ENCODE results near the gene CACNA2D2. TPM values are rescaled to one million over a fixed set of nuclear protein-coding genes. Genes with fewer than 3 reads are reported as not detected.

CACNA2D2 gene
- total RNA-seq, 1 donor from 2014 or later, result 5.0 TPM

GRCh38 chr3:50316657-50317242 lies 186.7 kb downstream of the CACNA2D2 start:
- peaks cover 3% of the 10 kb centered on the region for H3K9me3 Mint-ChIP-seq (ENCODE audit: unreplicated experiment)
- H3K4me3 Mint-ChIP-seq (ENCODE audit: unreplicated experiment), result no peak overlapping the region
- no peak for DNase-seq
- H3K27me3 Mint-ChIP-seq (ENCODE audit: unreplicated experiment), result peaks cover 16% of the 10 kb centered on the region
- TF ChIP-seq, protein P1, sequence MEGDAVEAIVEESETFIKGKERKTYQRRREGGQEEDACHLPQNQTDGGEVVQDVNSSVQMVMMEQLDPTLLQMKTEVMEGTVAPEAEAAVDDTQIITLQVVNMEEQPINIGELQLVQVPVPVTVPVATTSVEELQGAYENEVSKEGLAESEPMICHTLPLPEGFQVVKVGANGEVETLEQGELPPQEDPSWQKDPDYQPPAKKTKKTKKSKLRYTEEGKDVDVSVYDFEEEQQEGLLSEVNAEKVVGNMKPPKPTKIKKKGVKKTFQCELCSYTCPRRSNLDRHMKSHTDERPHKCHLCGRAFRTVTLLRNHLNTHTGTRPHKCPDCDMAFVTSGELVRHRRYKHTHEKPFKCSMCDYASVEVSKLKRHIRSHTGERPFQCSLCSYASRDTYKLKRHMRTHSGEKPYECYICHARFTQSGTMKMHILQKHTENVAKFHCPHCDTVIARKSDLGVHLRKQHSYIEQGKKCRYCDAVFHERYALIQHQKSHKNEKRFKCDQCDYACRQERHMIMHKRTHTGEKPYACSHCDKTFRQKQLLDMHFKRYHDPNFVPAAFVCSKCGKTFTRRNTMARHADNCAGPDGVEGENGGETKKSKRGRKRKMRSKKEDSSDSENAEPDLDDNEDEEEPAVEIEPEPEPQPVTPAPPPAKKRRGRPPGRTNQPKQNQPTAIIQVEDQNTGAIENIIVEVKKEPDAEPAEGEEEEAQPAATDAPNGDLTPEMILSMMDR (IDR thresholded peaks at IDR 0.05; ENCODE audit: partially characterized antibody, unreplicated experiment), result no peak
- peaks cover 6% of the 10 kb centered on the region for H3K36me3 Mint-ChIP-seq (ENCODE audit: unreplicated experiment)
- H3K4me1 Mint-ChIP-seq (ENCODE audit: low read depth, unreplicated experiment), result peaks cover 12% of the 10 kb centered on the region
- no peak overlapping the region for H3K27ac Mint-ChIP-seq (ENCODE audit: unreplicated experiment)

DNA sequence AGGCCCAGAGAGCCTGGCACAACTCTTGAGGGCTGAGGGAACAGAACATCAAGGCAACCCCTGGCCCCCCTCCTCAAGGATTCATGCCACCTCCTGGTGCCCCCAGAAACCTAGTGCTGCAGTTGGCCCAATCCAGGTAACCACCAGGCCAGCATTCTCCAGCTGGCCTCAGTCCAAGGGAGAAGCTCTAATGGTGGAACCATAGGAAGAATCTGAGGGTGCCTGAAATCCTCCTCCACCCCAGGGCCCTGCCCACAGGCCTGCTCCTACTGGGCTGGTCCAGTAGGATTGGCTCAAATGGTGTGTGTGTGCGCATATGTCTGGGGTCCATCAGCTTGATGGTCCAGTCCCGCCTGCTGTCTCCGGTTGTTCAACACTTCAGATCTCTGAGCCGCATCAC lies 188.6 kb downstream of the CACNA2D2 start:
- Mint-ChIP-seq H3K27me3 (ENCODE audit: unreplicated experiment) (peaks cover 9% of the 10 kb centered on the region), H3K36me3 (ENCODE audit: unreplicated experiment) (peaks cover 8% of the 10 kb centered on the region), H3K9me3 (ENCODE audit: unreplicated experiment) (peaks cover 3% of the 10 kb centered on the region), H3K4me1 (ENCODE audit: low read depth, unreplicated experiment) (peaks cover 5% of the 10 kb centered on the region), H3K4me3 (ENCODE audit: unreplicated experiment) (no peak overlapping the region), H3K27ac (ENCODE audit: unreplicated experiment) (no peak overlapping the region)
- TF ChIP-seq, protein P1 (IDR thresholded peaks at IDR 0.05; ENCODE audit: partially characterized antibody, unreplicated experiment), result no peak
- no peak for DNase-seq

DNA sequence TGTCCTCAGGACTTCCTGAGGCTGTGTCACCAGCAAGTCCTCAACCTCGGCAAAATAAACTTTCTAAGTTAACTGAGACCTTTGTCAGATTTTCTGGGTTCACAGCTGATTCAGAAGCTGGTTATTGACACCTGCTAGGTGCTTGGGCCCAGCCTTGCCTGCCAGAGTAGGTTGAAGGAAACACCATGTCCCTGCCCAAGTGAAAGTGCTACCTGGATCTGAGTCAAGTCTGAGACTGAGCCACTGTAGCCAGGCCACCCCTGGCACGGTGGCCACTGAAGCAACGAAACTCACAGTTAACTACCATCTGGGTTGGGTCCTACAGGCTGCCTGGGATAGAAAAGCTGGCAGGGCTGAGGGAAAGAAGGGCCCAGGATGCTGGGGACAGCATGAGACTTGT lies 189.1 kb downstream of the CACNA2D2 start:
- TF ChIP-seq, protein P1 (IDR thresholded peaks at IDR 0.05; ENCODE audit: partially characterized antibody, unreplicated experiment), result no peak
- Mint-ChIP-seq H3K9me3 (ENCODE audit: unreplicated experiment) (peaks cover 3% of the 10 kb centered on the region), H3K36me3 (ENCODE audit: unreplicated experiment) (peaks cover 12% of the 10 kb centered on the region), H3K27ac (ENCODE audit: unreplicated experiment) (no peak overlapping the region), H3K4me3 (ENCODE audit: unreplicated experiment) (no peak overlapping the region), H3K4me1 (ENCODE audit: low read depth, unreplicated experiment) (peaks cover 5% of the 10 kb centered on the region), H3K27me3 (ENCODE audit: unreplicated experiment) (peaks cover 9% of the 10 kb centered on the region)
- DNase-seq, result no peak

Other genes starting within 250 kb of the CACNA2D2 start
- 5.4 TPM for gene SEMA3B, start 234.5 kb downstream of the CACNA2D2 start, total RNA-seq (ENCODE audit: unreplicated experiment)
- gene LSMEM2, start 224.5 kb downstream of the CACNA2D2 start, total RNA-seq (ENCODE audit: unreplicated experiment), result not detected
- gene IFRD2, start 211.2 kb downstream of the CACNA2D2 start, total RNA-seq (ENCODE audit: unreplicated experiment), result 38.2 TPM
- gene HYAL3, start 204.2 kb downstream of the CACNA2D2 start, total RNA-seq (ENCODE audit: unreplicated experiment), result 6.9 TPM
- 13.3 TPM for gene NAA80, start 204.2 kb downstream of the CACNA2D2 start, total RNA-seq (ENCODE audit: unreplicated experiment)
- 0.96 TPM for gene HYAL1, start 200.1 kb downstream of the CACNA2D2 start, total RNA-seq (ENCODE audit: unreplicated experiment)
- gene HYAL2, start 180.9 kb downstream of the CACNA2D2 start, total RNA-seq (ENCODE audit: unreplicated experiment), result 48.4 TPM
- gene TUSC2, start 175.4 kb downstream of the CACNA2D2 start, total RNA-seq (ENCODE audit: unreplicated experiment), result 30.8 TPM
- 27.8 TPM for gene RASSF1, start 162.8 kb downstream of the CACNA2D2 start, total RNA-seq (ENCODE audit: unreplicated experiment)
- 1.3 TPM for gene ZMYND10, start 157.9 kb downstream of the CACNA2D2 start, total RNA-seq (ENCODE audit: unreplicated experiment)
- gene NPRL2, start 152.9 kb downstream of the CACNA2D2 start, total RNA-seq (ENCODE audit: unreplicated experiment), result 30.4 TPM
- 12.6 TPM for gene CYB561D2, start 152.8 kb downstream of the CACNA2D2 start, total RNA-seq (ENCODE audit: unreplicated experiment)
- gene TMEM115, start 144.1 kb downstream of the CACNA2D2 start, total RNA-seq (ENCODE audit: unreplicated experiment), result 42.5 TPM
- gene C3orf18, start 64.1 kb upstream of the CACNA2D2 start, total RNA-seq (ENCODE audit: unreplicated experiment), result 13.0 TPM
- 21.1 TPM for gene HEMK1, start 65.9 kb upstream of the CACNA2D2 start, total RNA-seq (ENCODE audit: unreplicated experiment)
- gene CISH, start 108.1 kb upstream of the CACNA2D2 start, total RNA-seq (ENCODE audit: unreplicated experiment), result 6.0 TPM
- 10.7 TPM for gene MAPKAPK3, start 113.5 kb upstream of the CACNA2D2 start, total RNA-seq (ENCODE audit: unreplicated experiment)
- gene DOCK3, start 171.3 kb upstream of the CACNA2D2 start, total RNA-seq (ENCODE audit: unreplicated experiment), result 13.4 TPM

Measured in glutamatergic neuron (in vitro differentiated cells).